ENCODE measurements around the gene NID1.

Gene NID1

GRCh38 chr1:236038034-236038433 lies 26.9 kb downstream of the NID1 start:
- no peak for FAIRE-seq
- no peak for DNase-seq (ENCODE audit: insufficient read length, low spot score)
- no peak for TF ChIP-seq CTCF (IDR thresholded peaks at IDR 0.05; ENCODE audit: insufficient read depth, missing control alignments)

DNA sequence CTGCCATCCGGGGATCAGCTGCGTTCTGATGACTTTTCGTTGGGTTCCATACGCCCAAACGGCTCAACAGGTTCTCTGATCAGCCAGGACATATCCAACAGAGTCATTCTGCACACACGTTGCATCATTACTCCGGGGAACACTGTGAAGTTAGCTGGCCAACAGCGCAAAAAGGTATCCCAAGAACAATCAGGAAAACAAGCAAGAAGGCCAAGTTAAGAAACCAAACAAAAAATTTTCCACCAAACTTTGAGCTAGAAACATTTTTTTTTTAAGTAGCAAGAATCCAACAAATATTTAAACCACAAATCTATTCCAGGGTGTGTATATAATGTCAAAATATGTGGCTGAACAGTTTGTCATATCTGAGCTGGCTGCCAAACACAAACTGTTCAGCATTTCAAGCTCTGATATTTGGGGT lies 29.2 kb downstream of the NID1 start:
- FAIRE-seq (no peak), DNase-seq (ENCODE audit: insufficient read length, low spot score) (no peak)
- TF ChIP-seq CTCF (IDR thresholded peaks at IDR 0.05; ENCODE audit: insufficient read depth, missing control alignments), result no peak

GRCh38 chr1:236033336-236033735 lies 31.6 kb downstream of the NID1 start:
- no peak for DNase-seq (ENCODE audit: insufficient read length, low spot score)
- TF ChIP-seq CTCF (IDR thresholded peaks at IDR 0.05; ENCODE audit: insufficient read depth, missing control alignments), result no peak
- no peak for FAIRE-seq

DNA sequence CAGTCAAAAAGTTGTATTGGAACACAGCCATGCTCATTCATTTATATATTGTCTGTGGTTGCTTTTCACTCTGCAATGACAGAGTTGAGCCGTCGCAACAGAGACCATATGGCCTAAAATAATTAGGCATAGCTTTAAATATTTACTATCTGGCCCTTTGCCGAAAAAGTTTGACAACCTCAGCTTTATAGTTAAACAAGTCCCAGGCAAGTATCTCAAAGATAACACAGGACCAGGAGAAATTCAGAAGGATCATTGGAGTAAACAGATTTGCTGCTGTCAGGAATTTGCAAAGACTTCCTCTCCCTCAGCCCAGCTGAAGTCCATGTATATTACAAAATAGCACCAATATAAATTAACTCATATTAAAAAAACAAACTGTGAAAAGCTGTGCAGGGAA lies 34.4 kb downstream of the NID1 start:
- DNase-seq (ENCODE audit: insufficient read length, low spot score) (no peak), FAIRE-seq (no peak)
- TF ChIP-seq CTCF (IDR thresholded peaks at IDR 0.05; ENCODE audit: insufficient read depth, missing control alignments), result no peak

DNA sequence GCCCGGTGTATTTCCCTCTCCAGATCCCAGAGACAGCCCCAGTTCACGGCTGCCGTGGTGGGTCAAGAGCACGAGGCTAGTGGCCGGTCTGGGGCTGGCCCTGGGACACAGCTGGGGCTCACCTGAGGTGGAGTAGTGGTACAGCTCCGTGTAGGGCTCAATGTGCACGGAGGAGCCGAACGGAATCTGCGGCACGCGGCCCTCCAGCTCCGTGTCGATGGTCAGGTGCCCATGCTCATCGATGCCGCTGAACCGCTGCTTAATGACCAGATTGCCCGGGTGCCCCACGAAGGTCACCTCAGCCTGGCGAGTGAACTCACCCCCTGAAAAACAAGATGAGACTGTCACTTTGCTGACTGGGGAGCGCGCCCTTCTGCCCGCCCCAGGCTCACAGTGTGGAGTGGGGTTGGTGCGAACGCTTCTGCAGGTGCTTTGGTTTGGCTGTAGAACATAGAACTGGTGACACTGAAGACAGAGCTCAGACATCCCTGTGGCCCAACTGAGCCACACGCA lies 35.4 kb downstream of the NID1 start:
- TF ChIP-seq CTCF (IDR thresholded peaks at IDR 0.05; ENCODE audit: insufficient read depth, missing control alignments), result no peak
- no peak for DNase-seq (ENCODE audit: insufficient read length, low spot score)
- FAIRE-seq, result no peak

DNA sequence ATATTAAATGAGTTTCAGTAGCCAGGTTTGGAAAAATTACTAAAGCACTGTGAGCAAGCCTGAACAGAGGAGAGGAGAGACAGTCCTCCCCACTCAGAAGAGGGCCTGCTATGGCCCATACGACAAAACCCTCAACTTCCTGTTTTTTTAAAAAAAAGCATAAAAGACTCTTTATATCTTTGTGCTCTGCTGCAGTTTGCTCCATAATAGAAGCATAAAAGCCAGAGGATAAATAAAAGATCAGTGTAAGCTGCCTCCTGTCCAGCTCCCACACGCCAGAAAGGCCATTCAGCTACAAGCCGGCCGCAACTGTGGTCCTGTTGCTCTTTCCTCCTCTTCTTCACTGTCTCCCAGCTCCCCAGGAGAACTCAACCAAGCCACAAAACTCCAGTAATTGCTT lies 37.8 kb downstream of the NID1 start:
- FAIRE-seq (no peak), DNase-seq (ENCODE audit: insufficient read length, low spot score) (no peak)
- TF ChIP-seq CTCF (IDR thresholded peaks at IDR 0.05; ENCODE audit: insufficient read depth, missing control alignments), result no peak

DNA sequence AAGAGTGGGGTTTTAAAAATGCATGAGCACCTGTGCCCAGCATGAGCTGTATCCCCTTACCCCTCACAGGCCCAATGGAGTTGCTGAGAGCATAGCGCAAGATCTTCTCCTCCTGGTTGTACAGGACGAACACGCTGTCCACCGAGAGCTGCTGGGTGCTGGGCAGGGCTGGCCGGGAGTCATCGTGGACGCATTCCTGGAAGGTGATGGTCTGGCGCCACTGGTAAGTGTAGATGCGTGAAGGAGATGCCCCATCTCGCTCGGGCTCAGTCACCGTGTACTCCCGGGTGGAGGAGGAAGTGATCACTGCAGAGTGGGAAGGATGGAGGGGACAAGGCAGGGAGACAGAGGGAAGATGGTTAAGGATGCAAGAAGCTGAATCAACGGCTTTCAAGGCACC lies 39.1 kb downstream of the NID1 start:
- no peak for FAIRE-seq

More for the DNA sequence above, 39.1 kb downstream of the NID1 start:
- no peak for TF ChIP-seq CTCF (IDR thresholded peaks at IDR 0.05; ENCODE audit: insufficient read depth, missing control alignments)
- no peak for DNase-seq (ENCODE audit: insufficient read length, low spot score)

Data from D721Med (cell line).